ENCODE measurements around the gene CEP68. TPM values are rescaled to one million over a fixed set of nuclear protein-coding genes. Genes with fewer than 3 reads are reported as not detected.
"Not testable (repeated sequence)": the region's sequence is repeated elsewhere in the genome, so short reads cannot be mapped to it uniquely, and the experiment has no call there.

The CEP68 gene
- total RNA-seq, 2 experiments from 2014 or later = 4.0 TPM

GRCh38 chr2:65114921-65115320, 58.7 kb downstream of the CEP68 start:
- Mint-ChIP-seq H3K4me1 (peaks cover 47% of the 10 kb centered on the region), H3K36me3 (peaks cover 12% of the 10 kb centered on the region), H3K9me3 (no peaks in the 10 kb centered on the region), H3K27me3 (no peaks in the 10 kb centered on the region), H3K4me3 (no peak overlapping the region), H3K27ac (no peak overlapping the region)
- no peak for DNase-seq

DNA sequence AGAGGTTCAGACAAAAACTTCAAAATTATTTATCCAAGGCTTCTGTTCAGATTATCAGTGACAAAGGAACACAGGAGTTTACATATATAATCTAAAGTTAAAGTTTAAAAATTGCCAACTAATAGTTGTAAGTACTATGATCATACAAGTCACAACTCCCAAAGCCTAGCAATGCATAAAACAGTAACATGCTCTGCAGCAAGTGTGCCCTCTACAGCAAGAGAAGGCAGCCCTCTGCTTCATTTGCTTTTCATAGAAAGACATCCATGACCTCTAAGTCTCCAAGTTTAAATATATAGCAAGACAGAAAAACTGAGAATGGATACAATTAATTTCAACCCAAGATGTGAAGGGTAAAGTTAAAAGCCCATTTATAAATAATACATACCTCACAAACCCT, 60.4 kb downstream of the CEP68 start:
- H3K4me1 Mint-ChIP-seq = peaks cover 56% of the 10 kb centered on the region
- peaks cover 19% of the 10 kb centered on the region for H3K36me3 Mint-ChIP-seq
- no peak for DNase-seq
- no peaks in the 10 kb centered on the region for H3K27me3 Mint-ChIP-seq
- no peak overlapping the region for H3K27ac Mint-ChIP-seq
- no peak overlapping the region for H3K4me3 Mint-ChIP-seq
- no peaks in the 10 kb centered on the region for H3K9me3 Mint-ChIP-seq

GRCh38 chr2:65120990-65121693, 64.9 kb downstream of the CEP68 start:
- H3K27ac Mint-ChIP-seq = no peak overlapping the region
- DNase-seq = no peak
- H3K36me3 Mint-ChIP-seq = peaks cover 16% of the 10 kb centered on the region
- H3K9me3 Mint-ChIP-seq = no peaks in the 10 kb centered on the region
- H3K4me3 Mint-ChIP-seq = no peak overlapping the region
- peaks cover 48% of the 10 kb centered on the region for H3K4me1 Mint-ChIP-seq
- H3K27me3 Mint-ChIP-seq = no peaks in the 10 kb centered on the region

DNA sequence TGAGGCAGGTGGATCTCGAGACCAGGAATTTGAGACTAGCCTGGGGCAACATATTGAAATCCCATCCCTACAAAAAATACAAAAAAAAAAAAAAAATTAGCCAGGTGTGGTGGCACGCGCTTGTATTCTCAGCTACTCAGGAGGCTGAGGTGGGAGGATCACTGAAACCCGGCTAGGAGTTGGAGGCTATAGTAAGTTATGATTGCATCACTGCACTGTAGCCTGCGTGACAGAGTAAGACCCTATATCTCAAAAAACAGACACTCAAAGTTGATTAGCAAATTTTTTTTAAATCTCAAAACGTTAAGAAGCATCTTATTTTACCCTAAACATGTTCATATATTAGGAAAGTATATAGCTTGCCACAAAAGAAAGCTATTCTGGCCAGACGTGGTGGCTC, 66.1 kb downstream of the CEP68 start:
- Mint-ChIP-seq H3K36me3 (peaks cover 17% of the 10 kb centered on the region), H3K4me3 (no peak overlapping the region), H3K27ac (no peak overlapping the region), H3K27me3 (no peaks in the 10 kb centered on the region), H3K4me1 (peaks cover 43% of the 10 kb centered on the region), H3K9me3 (no peaks in the 10 kb centered on the region)
- no peak for DNase-seq

DNA sequence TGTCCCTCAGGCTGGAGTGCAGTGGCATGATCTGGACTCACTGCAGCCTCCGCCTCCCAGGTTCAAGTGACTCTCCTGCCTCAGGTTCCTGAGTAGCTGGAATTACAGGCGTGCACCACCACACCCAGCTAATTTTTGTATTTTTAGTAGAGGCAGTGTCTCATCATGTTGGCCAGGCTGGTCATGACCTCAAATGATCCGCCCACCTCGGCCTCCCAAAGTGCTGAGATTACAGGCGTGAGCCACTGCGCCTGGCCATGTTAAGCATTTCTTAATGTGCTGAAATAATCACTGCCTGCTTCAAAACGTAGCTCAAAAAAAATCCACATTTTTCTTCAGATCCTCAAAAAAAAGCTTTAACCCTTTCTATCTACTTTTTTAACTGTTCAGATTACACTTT, 69.2 kb downstream of the CEP68 start:
- Mint-ChIP-seq H3K36me3 (peaks cover 12% of the 10 kb centered on the region), H3K4me1 (peaks cover 36% of the 10 kb centered on the region)
- not testable (repeated sequence) for DNase-seq, H3K27ac Mint-ChIP-seq, H3K27me3 Mint-ChIP-seq, H3K4me3 Mint-ChIP-seq, H3K9me3 Mint-ChIP-seq

GRCh38 chr2:65128297-65129190, 72.3 kb downstream of the CEP68 start:
- no peaks in the 10 kb centered on the region for H3K9me3 Mint-ChIP-seq
- peak overlapping the region; percentile 95 for H3K4me3 Mint-ChIP-seq
- H3K27me3 Mint-ChIP-seq = no peaks in the 10 kb centered on the region
- no peak for DNase-seq
- H3K36me3 Mint-ChIP-seq = peaks cover 5% of the 10 kb centered on the region
- peak overlapping the region; percentile 97 for H3K27ac Mint-ChIP-seq
- H3K4me1 Mint-ChIP-seq = peaks cover 25% of the 10 kb centered on the region

- peak overlapping the region; percentile 97 for H3K27ac Mint-ChIP-seq
- peak; percentile 41 for DNase-seq
- H3K4me3 Mint-ChIP-seq = peak overlapping the region; percentile 95
- no peaks in the 10 kb centered on the region for H3K27me3 Mint-ChIP-seq
- H3K4me1 Mint-ChIP-seq = peaks cover 25% of the 10 kb centered on the region
- no peaks in the 10 kb centered on the region for H3K9me3 Mint-ChIP-seq
- H3K36me3 Mint-ChIP-seq = peaks cover 4% of the 10 kb centered on the region
Observed at GRCh38 chr2:65129286-65129825, 73.1 kb downstream of the CEP68 start.

GRCh38 chr2:65129826-65130663, 73.8 kb downstream of the CEP68 start, which contains the start of gene RAB1A:
RAB1A (minus strand) TSS chr2:65130106; CDS start chr2:65129915, 191 bp downstream.
- no peaks in the 10 kb centered on the region for H3K27me3 Mint-ChIP-seq
- peaks cover 21% of the 10 kb centered on the region for H3K4me1 Mint-ChIP-seq
- H3K27ac Mint-ChIP-seq = peak within 1 kb of the TSS; percentile 97
- H3K4me3 Mint-ChIP-seq = peak within 1 kb of the TSS; percentile 95
- peaks cover 2% of the 10 kb centered on the region for H3K36me3 Mint-ChIP-seq
- no peaks in the 10 kb centered on the region for H3K9me3 Mint-ChIP-seq
- DNase-seq = peak; percentile 99

- Mint-ChIP-seq H3K36me3 (peaks cover 2% of the 10 kb centered on the region), H3K9me3 (no peaks in the 10 kb centered on the region), H3K4me1 (peaks cover 19% of the 10 kb centered on the region), H3K27ac (peak overlapping the region; percentile 97), H3K4me3 (peak overlapping the region; percentile 95), H3K27me3 (no peaks in the 10 kb centered on the region)
- DNase-seq = no peak
Observed at GRCh38 chr2:65130664-65131175, 74.5 kb downstream of the CEP68 start.

DNA sequence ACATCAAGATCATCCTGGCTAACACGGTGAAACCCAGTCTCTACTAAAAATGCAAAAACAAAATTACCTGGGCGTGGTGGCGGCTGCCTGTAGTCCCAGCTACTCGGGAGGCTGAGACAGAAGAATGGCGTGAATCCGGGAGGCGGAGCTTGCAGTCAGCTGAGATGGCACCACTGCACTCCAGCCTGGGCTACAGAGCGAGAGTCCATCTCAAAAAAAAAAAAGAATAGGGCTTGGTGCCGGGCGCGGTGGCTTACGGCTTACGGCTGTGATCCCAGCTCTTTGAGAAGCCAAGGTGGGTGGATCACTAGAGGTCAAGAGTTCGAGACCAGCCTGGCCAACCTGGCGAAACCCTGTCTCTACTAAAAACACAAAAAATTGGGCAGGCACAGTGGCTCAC, 76.7 kb downstream of the CEP68 start:
- not testable (repeated sequence) for DNase-seq, H3K9me3 Mint-ChIP-seq, H3K4me3 Mint-ChIP-seq, H3K4me1 Mint-ChIP-seq, H3K27ac Mint-ChIP-seq, H3K36me3 Mint-ChIP-seq, H3K27me3 Mint-ChIP-seq

GRCh38 chr2:65133626-65134025, 77.4 kb downstream of the CEP68 start:
- no peak overlapping the region for H3K27ac Mint-ChIP-seq
- DNase-seq = no peak
- no peaks in the 10 kb centered on the region for H3K9me3 Mint-ChIP-seq
- no peak overlapping the region for H3K4me3 Mint-ChIP-seq
- no peaks in the 10 kb centered on the region for H3K27me3 Mint-ChIP-seq
- peaks cover 4% of the 10 kb centered on the region for H3K4me1 Mint-ChIP-seq
- no peaks in the 10 kb centered on the region for H3K36me3 Mint-ChIP-seq

- Mint-ChIP-seq H3K9me3 (no peaks in the 10 kb centered on the region), H3K27ac (no peak overlapping the region), H3K4me3 (no peak overlapping the region), H3K36me3 (no peaks in the 10 kb centered on the region), H3K4me1 (peaks cover 2% of the 10 kb centered on the region), H3K27me3 (no peaks in the 10 kb centered on the region)
- no peak for DNase-seq
Observed at GRCh38 chr2:65134158-65134557, 77.9 kb downstream of the CEP68 start.

DNA sequence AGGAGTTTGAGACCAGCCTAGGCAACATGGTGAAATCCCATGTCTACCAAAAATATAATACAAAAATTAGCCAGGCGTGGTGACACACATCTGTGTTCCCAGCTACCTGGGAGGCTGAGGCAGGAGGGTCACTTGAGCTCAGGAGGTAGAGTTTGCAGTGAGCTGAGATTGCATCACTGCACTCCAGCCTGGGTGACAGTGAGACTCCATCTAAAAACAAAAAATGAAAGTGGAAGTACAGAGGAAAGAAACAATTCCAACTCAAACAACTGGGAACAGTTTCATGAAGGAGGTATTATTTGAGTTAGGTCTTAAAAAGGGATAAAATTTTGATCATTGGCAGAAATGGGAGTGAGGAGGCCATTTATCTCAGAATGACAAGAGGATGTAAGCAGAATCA, 80.0 kb downstream of the CEP68 start:
- Mint-ChIP-seq H3K9me3 (no peaks in the 10 kb centered on the region), H3K4me1 (no peaks in the 10 kb centered on the region), H3K4me3 (no peak overlapping the region), H3K36me3 (no peaks in the 10 kb centered on the region), H3K27ac (no peak overlapping the region), H3K27me3 (no peaks in the 10 kb centered on the region)
- no peak for DNase-seq
